Astrocyte (in vitro differentiated cells and primary cell): ENCODE data around the gene KRT12. TPM values are rescaled to one million over a fixed set of nuclear protein-coding genes. Genes with fewer than 3 reads are reported as not detected.
A peak's percentile ranks its signal among the peaks of the same experiment; 100 is the strongest.

ENCODE experiments used
- DNase-seq: peaks from one replicate; pipeline ENCODE4 v3.0.0-alpha.2; 2010; ENCODE audit warnings: low read depth
- FAIRE-seq: peaks from 2 replicates; lab custom pipeline; 2011; peaks lifted over from hg19 to GRCh38; lab: Jason Lieb, UNC
- H2AFZ ChIP-seq: 2 replicates; pipeline ENCODE4 v1.6.0; 2012; ENCODE audit warnings: low read depth, low read length, inconsistent platforms
- H3K27ac ChIP-seq: 2 replicates; pipeline ENCODE4 v1.5.1; 2011; ENCODE audit warnings: low read depth, low read length, inconsistent platforms
- H3K27me3 ChIP-seq: 2 replicates; pipeline ENCODE4 v1.6.0; 2011; ENCODE audit warnings: low read length, inconsistent platforms; ENCODE audit not compliant: insufficient read depth
- H3K36me3 ChIP-seq: 2 replicates; pipeline ENCODE4 v1.5.1; 2011; ENCODE audit warnings: low read length, inconsistent platforms; ENCODE audit not compliant: insufficient read depth
- H3K4me1 ChIP-seq: 2 replicates; pipeline ENCODE4 v1.5.1; 2011; ENCODE audit warnings: low read length, inconsistent platforms; ENCODE audit not compliant: insufficient read depth
- H3K4me2 ChIP-seq: 2 replicates; pipeline ENCODE4 v1.6.0; 2012; ENCODE audit warnings: low read length, inconsistent platforms
- H3K4me3 ChIP-seq: 2 replicates; pipeline ENCODE4 v1.5.1; 2011; ENCODE audit warnings: low read depth, mild to moderate bottlenecking, low read length, inconsistent platforms; ENCODE audit not compliant: insufficient read depth
- H3K79me2 ChIP-seq: 2 replicates; pipeline ENCODE4 v1.6.0; 2012; ENCODE audit warnings: mild to moderate bottlenecking, low read length, inconsistent platforms; ENCODE audit not compliant: insufficient read depth
- H3K9ac ChIP-seq: 2 replicates; pipeline ENCODE4 v1.6.0; 2012; ENCODE audit warnings: mild to moderate bottlenecking, low read length, inconsistent platforms
- H3K9me3 ChIP-seq: 2 replicates; pipeline ENCODE4 v1.5.1; 2012; ENCODE audit warnings: low read depth, mild to moderate bottlenecking, low read length, inconsistent platforms; ENCODE audit not compliant: insufficient read depth
- H4K20me1 ChIP-seq: 2 replicates; pipeline ENCODE4 v1.6.0; 2012; ENCODE audit warnings: low read length, inconsistent platforms; ENCODE audit not compliant: insufficient read depth
- H3K27ac Mint-ChIP-seq: one replicate; pipeline ENCODE4 v1.8.0; 2021; ENCODE audit warnings: mild to moderate bottlenecking, mixed read lengths; ENCODE audit not compliant: unreplicated experiment
- H3K27me3 Mint-ChIP-seq: one replicate; pipeline ENCODE4 v1.8.0; 2021; ENCODE audit warnings: low read depth, mixed read lengths; ENCODE audit not compliant: unreplicated experiment
- H3K36me3 Mint-ChIP-seq: one replicate; pipeline ENCODE4 v1.8.0; 2021; ENCODE audit warnings: low read depth, mixed read lengths; ENCODE audit not compliant: unreplicated experiment
- H3K4me1 Mint-ChIP-seq: one replicate; pipeline ENCODE4 v1.8.0; 2021; ENCODE audit warnings: low read depth, mixed read lengths; ENCODE audit not compliant: unreplicated experiment
- H3K4me3 Mint-ChIP-seq: one replicate; pipeline ENCODE4 v1.8.0; 2021; ENCODE audit warnings: mild to moderate bottlenecking, moderate library complexity, mixed read lengths; ENCODE audit not compliant: unreplicated experiment
- H3K9me3 Mint-ChIP-seq: one replicate; pipeline ENCODE4 v1.8.0; 2021; ENCODE audit warnings: mild to moderate bottlenecking, mixed read lengths; ENCODE audit not compliant: unreplicated experiment
- CTCF ChIP-seq: IDR thresholded peaks from 2 replicates; pipeline ENCODE4 v1.5.1; 2011; ENCODE audit warnings: low read depth, mild to moderate bottlenecking, inconsistent platforms, low read length, moderate library complexity; ENCODE audit not compliant: insufficient read depth
- EZH2 ChIP-seq: IDR thresholded peaks from 2 replicates; pipeline ENCODE4 v1.6.1; 2012; ENCODE audit warnings: mild to moderate bottlenecking, low read length, inconsistent platforms; ENCODE audit not compliant: insufficient read depth
- total RNA-seq: library from RNA; stranded (reverse); gene quantifications from 2 replicates; pipeline ENCODE4 v1.2.1, GENCODE V29; 2021

KRT12 gene
- total RNA-seq, 1 donor from 2014 or later = not detected

- Histone ChIP-seq H3K4me2 (peak overlapping the region; percentile 87), H3K9me3 (no peaks in the 10 kb centered on the region), H3K79me2 (peaks cover 24% of the 10 kb centered on the region), H4K20me1 (no peaks in the 10 kb centered on the region), H3K36me3 (peaks cover 13% of the 10 kb centered on the region), H3K27me3 (no peaks in the 10 kb centered on the region), H3K4me1 (peaks cover 7% of the 10 kb centered on the region), H3K9ac (peak overlapping the region; percentile 80), H3K27ac (peak overlapping the region; percentile 80), H3K4me3 (peak overlapping the region; percentile 78), H2AFZ (peak overlapping the region; percentile 43)
- TF ChIP-seq EZH2 (no peak), CTCF (no peak)
- no peak for FAIRE-seq
- DNase-seq = peak; percentile 13
- no peaks in the 10 kb centered on the region for H3K27me3 Mint-ChIP-seq
- H3K36me3 Mint-ChIP-seq = peaks cover 5% of the 10 kb centered on the region
- peaks cover 13% of the 10 kb centered on the region for H3K4me1 Mint-ChIP-seq
- H3K27ac Mint-ChIP-seq = peak overlapping the region; percentile 96
- H3K9me3 Mint-ChIP-seq = no peaks in the 10 kb centered on the region
- peak overlapping the region; percentile 94 for H3K4me3 Mint-ChIP-seq
These were observed 47.4 kb downstream of the KRT12 start for GRCh38 chr17:40819528-40820125.

GRCh38 chr17:40818733-40819527 is 48.1 kb downstream of the KRT12 start:
- H3K4me1 Mint-ChIP-seq = peaks cover 13% of the 10 kb centered on the region
- H3K4me1 ChIP-seq = peaks cover 7% of the 10 kb centered on the region
- H3K79me2 ChIP-seq = peaks cover 24% of the 10 kb centered on the region
- H3K27ac ChIP-seq = peak overlapping the region; percentile 80
- H3K9ac ChIP-seq = peak overlapping the region; percentile 87
- TF ChIP-seq EZH2 (no peak), CTCF (no peak)
- no peaks in the 10 kb centered on the region for H3K9me3 Mint-ChIP-seq
- peak overlapping the region; percentile 87 for H3K4me2 ChIP-seq
- peak overlapping the region; percentile 83 for H3K4me3 ChIP-seq
- peak overlapping the region; percentile 94 for H3K4me3 Mint-ChIP-seq
- H3K27me3 ChIP-seq = no peaks in the 10 kb centered on the region
- peak overlapping the region; percentile 96 for H3K27ac Mint-ChIP-seq
- peaks cover 5% of the 10 kb centered on the region for H3K36me3 Mint-ChIP-seq
- no peaks in the 10 kb centered on the region for H3K9me3 ChIP-seq
- H3K27me3 Mint-ChIP-seq = no peaks in the 10 kb centered on the region
- DNase-seq (peak; percentile 56), FAIRE-seq (no peak)
- peaks cover 13% of the 10 kb centered on the region for H3K36me3 ChIP-seq
- no peaks in the 10 kb centered on the region for H4K20me1 ChIP-seq
- H2AFZ ChIP-seq = peak overlapping the region; percentile 43
